HG02610 (cell line): ENCODE results near the gene FGD4.

ENCODE experiments used
- ATAC-seq: cut with Tn5 transposase; IDR thresholded peaks from one replicate; pipeline ENCODE4 v1.9.1; 2021; ENCODE audit warnings: mild to moderate bottlenecking, moderate library complexity; ENCODE audit not compliant: unreplicated experiment

The FGD4 gene

DNA sequence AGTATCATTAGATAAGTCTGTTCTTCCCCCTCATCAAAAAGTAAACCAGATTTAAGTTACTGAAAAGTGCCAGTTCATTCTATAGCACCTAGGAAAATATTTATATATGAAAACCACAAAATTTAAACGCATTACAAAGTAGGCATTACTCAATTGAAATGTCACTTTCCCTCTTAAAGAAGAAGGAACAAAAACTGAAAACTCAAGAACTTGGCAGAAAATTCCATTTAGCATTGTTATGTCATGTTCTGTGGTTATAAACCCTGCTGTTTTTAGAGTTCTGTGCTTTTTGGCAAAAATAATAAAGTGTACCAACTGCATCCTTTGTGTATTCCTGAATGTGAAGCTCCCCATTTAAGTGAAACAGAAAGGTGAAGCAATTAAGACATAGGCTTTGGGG is 3.6 kb downstream of the FGD4 start:
- no peak for ATAC-seq

DNA sequence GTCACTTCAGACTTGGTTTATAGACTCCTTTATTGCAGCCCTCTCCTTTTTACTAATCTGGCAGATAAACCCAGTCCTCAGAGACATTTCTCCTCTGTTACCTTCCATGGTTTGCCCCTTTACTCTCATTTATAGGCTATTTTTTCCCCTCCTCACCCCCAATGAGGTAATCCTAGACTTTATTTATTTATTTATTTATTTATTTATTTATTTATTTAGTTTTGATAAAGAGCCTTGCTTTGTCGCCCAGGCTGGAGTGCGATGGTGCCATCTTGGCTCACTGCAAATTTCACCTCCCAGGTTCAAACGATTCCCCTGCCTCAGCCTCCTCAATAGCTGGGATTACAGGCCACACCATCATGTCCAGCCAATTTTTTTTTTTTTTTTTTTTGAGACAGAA is 8.4 kb downstream of the FGD4 start:
- ATAC-seq: no peak

DNA sequence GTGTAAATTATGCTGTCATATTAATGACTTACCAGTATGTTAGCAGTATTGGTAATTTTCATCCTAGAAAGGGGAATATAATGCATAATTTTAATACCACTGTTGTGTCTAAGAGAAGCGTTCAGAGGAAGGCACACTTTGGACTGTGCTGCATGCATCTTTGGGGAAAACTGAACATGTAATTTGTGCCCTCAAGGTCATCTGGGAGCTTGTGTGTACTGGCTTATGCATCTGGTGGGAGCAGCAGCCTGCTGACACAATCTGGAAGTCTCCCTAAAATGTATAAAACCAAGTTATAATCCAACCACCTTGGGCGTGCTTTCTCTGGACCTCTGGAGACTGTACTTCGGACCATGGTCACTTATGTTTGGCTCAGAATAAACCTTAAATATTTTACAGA is 14.1 kb downstream of the FGD4 start:
- ATAC-seq: no peak

DNA sequence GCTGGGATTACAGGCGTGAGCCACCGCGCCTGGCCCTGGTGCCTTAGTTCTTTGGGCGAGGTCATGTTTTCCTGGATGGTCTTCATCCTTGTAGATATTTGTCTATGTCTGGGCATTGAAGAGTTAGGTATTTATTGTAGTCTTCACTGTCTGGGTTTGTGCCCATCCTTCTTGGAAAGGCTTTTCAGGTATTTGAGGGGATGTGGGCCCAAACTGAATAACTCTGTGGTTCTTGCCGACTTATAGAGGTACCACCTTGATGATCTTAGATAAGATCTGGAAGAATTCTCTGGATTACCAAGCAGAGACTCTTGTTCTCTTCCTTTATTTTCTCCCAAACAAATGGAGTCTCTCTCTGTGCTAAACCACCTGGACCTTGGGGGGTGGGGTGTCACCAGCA is 18.9 kb downstream of the FGD4 start:
- ATAC-seq: no peak

DNA sequence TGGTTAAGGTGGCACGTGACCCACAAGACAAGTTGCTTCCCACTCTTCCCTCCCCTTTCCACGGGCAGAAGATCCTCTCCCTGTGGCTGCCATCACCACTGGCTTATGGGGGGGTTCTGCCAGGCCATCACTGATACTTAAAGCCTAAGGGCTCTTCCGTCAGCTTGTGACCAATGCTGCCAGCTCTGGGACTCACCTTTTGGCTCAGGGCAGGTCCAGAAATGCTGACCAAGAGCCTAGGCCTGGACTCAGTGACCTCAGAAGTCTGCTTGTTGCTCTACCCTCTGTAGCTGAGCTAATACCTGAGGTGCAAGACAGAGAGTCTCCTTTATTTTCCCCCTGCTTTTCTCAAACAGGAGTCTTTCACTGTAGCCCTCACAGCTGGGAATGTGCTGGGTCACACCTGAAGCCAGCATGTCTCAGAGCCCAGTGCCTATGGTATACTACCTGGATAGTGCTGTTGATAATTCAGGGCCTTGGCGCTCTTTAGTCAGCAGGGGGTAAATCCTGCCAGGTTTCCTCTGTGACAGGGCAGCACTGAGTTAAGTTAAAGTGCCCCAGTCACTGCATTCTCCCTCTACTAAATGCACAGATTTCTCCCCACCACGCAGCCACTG is 19.7 kb downstream of the FGD4 start:
- no peak for ATAC-seq

DNA sequence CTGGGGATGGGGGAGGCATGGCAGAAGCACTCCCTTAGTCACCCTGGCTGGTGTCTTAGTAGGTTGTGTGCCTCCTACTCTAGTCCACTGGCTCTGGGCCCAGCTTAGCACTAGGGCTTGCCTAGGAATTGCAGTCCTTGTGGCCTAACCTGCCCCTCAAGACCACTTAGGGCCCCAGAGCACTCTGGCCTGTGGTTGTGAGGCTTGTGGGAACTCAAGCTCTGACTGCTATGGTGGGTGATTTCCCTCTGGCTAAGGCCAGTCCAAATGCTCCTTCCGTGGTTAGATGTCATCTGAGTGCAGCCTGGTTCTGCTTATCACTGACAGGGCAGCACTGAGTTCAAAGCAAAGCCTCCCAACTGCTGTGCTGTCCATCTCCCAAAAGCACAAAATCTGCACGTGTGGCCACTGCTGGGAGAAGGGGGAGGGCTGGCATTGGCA is 20.2 kb downstream of the FGD4 start:
- ATAC-seq: no peak

DNA sequence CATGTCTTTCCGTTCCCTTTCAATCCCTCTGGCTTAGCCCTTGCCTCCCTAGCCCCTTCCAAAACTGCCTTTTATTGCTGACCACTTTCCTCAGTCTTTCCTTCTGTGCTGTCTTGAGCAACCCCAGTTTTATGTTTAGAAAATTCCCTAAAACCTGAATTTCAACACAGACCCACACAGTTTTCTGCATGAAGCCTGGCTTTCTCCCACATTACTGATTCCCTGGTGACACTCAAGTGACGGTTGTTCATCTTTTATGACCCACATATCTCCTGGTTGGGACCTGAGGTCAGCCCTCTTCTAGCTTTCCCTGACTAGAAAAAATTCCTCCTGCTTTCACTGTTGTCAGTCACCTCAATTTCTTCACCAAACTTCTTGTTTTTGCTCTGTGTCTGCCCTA is 21.0 kb downstream of the FGD4 start:
- no peak for ATAC-seq

DNA sequence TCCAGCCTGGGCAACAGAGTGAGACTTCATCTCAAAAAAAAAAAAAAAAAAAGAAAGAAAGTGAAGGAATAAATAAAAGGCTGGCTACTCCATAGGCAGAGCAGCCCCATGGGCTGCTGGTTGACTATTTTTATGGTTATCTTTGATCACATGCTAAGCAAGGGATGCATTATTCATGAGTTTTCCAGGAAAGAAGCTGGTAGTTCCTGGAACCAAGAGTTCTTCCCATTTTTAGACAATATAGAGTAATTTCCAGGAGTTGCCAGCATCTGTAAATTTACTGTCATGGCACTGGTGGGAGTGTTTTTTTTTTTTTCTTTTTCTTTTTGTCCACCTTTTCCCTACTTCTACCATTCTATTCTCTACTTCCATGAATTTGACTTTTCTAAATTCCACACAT is 24.2 kb downstream of the FGD4 start:
- no peak for ATAC-seq

DNA sequence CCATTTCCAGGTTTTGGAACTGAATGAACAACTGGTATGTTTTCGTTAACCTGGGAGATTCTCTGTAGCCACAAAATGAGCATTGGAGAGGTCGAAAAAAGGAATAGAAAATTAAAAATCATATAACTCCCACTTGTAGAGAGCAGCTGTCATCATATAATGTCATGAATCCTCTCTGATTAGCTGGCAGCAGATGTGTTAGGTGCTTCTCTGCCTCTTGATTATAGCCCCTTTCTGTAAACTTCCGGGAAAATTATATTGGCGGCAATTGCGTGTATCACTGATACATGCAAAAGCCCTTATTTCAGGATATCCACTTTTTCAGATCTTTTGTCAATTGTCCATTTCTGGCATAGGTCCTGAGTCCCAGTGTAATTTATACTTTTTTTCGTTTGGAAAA is 31.7 kb downstream of the FGD4 start:
- ATAC-seq: no peak

DNA sequence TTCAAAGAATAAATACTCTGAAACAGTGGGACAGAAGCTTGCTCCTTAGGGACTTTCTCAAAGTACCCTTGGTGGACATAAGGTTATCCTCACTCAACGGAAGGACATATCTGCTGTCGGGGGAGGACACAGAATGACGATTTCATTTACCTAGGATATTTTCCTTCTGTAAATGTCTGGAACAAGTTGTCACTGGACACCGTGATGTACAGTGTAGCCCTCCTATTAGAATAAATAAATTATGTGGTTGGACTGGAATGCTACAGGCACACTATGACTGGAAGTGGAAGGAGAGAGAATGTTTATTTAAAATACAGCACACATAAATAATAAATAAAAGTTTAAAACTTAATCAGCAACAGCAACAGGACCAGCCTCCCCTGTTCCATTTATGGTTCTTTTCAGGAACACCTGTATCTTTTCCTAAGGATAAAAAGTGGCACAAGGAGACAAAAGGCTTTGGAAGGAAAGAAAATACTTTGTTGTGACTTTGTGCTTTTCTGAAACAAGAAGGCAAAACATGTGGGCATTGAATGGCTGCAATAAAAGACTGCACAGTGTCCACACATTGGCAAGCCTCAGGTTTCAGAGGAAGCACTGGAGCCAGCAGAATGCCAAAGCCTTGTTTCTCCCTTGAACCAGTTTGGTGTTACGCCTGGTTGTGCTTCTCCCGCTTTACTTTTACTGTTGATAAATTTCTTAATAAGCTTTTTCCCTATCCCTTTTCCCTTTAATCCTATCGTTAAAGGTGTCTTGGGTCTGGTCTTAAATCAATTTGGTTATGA is 36.8 kb downstream of the FGD4 start:
- ATAC-seq: no peak

DNA sequence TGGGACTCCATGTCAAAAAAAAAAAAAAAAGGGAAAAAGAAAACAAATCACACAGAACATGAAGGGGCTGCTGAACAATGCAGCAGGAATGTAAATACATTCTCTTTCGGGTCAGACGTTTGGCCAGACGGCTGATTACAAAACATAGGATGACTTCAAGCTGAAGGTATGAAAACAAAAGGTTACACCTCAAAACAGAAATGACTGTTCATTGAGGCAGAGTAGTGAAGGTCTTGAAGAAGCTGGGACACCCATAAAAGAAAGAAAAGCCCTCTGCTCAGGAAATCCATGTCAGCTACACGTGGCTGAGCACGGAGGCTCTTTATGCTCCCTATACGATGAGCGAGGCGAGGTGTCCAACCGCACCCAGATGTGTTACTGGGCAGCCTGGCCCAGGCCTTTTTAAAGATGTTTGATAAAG is 37.7 kb downstream of the FGD4 start:
- no peak for ATAC-seq

DNA sequence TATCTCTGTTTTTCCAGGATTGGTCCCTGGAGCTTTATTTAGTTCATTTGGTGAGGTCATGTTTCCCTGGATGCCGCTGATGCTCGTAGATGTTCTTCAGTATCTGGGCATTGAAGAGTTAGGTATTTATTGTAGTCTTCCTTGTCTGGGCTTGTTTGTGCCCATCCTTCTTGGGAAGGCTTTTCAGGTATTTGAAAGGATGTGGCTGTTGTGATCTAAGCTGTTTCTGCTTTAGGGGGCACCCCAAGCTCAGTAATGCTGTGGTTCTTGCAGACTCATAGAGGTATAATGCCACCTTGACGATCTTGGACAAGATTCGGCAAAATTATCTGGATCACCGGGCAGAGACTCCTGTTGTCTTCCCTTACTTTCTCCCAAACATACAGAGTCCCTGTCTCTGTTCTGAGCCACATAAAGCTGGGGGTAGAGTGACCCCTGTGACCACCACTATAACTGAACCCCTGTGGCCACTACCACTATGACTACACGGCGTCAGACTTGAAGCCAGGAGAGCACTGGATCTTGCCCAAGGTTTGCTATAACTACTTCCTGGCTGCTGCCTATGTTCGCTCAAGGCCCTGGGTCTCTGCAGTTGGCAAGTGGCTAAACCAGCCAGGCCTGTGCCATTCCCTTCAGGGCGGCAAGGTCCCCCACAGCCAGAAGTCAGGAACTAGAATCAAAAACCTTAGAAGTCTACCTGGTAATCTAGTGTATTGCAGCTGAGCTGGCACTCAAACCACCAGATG is 40.9 kb downstream of the FGD4 start:
- ATAC-seq: no peak

DNA sequence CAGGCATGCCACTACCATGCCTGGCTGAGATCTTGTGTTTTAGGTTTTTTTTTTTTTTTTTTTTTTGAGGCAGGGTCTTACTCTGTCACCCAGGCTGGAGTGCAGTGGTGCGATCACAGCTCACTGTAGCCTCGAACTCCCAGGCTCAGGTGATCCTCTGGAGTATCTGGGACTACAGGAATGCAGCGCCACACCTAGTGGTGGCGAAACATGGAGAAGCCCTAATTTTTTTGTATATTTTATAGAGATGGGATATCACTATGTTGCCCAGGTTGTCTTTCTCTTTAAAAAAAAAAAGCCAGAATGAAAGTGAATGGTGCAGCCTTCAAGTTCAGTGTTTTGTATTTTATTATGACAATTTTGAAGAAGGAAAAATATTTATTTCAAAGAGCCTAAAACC is 44.1 kb downstream of the FGD4 start:
- ATAC-seq: no peak

DNA sequence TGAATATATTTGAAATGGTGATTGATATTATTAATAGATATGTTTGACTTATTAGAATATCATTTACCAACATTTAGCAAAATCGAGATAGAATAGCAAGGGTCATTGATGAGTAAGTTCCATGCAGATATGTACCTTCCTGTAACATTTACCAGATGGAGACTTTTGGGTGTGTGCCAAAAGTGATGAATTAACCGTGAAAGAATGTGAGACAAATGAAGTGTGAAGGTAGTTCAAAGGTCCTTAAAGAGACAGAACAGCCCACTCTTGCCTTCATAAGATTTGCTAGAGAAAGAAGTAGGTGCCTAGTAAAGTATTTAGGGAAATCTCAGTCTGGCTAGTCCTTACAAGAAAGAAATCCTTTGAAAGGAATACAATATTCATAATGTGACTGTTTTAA is 45.5 kb downstream of the FGD4 start:
- no peak for ATAC-seq

DNA sequence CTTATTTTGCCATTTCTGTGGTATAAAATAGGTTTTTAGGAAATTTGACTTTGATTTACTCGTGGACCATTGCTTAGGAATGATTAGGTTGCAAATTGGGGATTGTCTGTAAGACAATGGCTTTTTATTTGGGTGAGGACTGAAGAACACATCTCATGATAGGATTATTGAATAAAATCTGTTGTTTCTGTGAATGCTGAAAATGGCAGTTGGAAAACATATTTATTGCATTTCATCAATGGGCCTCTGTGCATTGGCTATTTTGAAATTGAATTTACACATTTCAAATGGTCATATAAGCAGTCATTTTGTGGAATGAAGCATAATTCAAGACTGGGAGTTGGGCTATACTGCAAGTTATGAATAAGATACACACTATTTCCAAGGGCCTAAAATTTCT is 46.0 kb downstream of the FGD4 start:
- ATAC-seq: no peak

DNA sequence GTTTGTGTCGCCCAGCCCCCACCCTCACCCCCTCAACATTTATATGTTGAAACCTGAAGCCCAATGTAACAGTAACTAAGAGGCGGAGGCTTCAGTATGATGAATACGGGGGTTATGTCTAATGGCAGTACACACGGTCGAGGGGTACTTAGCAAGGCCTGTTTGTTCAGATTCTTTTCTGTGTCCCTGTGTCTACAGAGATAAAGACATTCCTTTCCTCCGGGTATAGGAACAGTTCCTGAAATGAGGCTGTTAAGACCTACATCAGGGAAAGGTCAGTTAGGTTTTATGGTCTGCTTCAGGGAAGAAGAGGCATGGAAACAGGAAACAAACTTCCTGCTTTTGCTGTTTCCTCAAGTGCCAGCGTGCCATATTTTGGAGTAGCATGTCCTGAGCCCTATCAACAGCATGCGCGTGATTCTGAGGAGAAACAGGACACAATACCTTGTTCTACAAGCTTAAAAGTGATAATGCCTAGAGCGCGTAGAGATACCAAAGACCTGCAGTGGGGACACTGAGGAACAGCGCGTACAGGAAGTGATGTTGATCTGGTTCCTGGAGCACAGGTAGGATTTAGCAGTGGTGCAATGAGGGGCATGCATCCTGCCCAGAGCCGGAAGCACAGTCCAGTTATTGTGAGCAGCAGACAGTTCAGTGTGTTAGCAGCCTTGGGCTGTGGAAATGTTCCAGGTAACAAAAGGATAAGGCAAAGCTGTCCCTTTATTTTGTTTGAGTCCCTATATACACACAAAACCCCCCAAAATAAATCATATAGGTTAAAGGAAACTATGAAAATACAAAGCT is 47.2 kb downstream of the FGD4 start:
- no peak for ATAC-seq

DNA sequence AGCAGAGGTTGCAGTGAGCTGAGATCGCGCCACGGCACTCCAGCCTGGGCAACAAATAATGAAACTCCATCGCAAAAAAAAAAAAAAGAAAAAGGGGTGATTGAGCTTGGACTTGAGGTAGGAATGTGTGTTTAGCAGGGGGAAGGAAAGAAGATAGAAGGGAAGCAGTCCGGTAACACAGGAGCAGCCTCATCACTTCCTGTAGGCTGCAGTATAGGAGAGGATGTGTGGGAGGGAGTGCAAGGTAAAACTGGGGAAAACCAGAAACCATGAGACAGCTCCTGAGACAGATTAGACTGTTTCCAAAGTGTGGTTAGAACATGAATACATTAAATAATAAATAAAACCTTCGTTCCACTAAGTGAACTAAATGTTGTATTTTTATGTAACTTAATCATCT is 49.2 kb downstream of the FGD4 start:
- ATAC-seq: peak; percentile 43

DNA sequence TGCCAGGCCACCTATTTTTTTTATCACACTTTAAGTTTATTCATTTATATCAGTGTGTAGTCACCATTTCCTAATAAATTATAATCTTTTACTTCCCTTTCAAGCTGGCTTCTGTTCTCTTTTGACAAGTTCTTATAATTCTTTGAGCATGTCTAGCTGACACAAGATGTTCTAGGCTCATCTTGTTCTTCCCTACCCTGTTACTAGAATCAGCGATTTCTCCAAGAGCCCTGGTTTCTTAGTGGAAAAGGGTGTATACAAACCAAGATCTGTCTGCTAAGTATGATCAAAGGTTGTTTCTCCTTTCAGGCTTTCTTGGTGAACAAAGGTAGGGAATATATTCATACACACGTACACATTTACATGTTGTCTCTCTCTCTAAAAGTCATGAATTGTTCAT is 51.0 kb downstream of the FGD4 start:
- ATAC-seq: no peak

DNA sequence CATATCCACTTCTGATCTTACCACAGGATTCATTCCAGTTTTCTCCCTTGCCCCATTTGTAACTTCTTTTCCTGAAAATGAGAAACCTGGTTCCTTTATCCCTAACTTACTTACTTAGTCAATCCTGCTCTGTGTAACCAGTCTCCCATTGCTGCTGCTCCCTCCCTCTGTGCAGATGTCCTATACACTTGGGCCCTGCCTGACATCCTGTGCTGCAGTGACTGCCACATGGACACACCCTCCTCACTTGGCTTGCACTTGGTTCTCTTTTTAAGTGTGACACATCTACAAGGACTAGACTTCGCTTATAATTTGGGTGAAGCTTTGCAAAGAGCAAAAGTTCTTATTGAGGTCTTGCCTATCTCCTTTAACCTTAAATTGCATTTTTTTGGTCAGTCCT is 51.4 kb downstream of the FGD4 start:
- no peak for ATAC-seq

DNA sequence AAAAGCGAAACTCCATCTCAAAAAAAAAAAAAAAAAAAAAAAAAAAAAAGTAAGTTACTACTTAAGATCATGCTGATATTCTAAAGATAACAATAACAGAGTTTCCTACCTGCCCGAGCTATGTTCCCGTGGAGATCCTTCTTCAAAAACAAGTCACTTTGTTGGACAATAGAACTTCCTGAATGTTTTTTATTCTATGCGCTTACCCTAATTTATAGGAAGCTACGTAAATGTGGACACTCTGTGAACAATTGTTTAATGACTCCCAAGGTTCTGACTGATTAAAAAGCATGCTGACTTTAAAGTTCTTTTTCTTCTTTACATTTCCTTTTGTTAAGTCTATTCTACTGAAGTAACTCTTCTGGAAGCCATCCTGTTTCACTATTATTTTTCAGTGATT is 52.5 kb downstream of the FGD4 start:
- ATAC-seq: no peak

DNA sequence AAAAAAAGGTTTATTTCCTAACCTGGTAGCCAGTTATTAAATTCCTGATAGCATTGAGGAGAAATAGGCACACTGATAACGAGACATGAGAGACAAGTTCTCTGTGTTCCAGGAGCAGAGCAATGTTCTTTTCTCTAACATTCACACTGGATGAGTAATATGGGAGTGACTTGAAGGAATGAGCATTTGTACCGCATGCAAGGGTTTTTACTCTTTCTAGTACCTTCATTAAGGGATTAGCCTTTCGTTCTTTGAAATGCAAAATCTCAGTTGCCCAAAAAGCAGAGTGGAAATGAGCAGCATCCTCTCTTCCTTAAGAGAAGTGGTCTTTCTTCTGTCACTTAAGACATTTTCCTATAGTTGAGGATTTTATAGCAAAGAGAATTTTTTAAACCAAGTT is 54.7 kb downstream of the FGD4 start:
- ATAC-seq: no peak
